Neural cell (in vitro differentiated cells): Measurements from ENCODE around the gene CEMIP. TPM values are rescaled to one million over a fixed set of nuclear protein-coding genes. Genes with fewer than 3 reads are reported as not detected.

Source experiments
- H2AFZ ChIP-seq: fragments of 200-600, 300-800 bp; sonication (generic), shearing (Covaris generic); 2 replicates; pipeline ENCODE4 v1.6.0; 2014; ENCODE audit warnings: low read depth, mild to moderate bottlenecking, antibody characterized with exemption, low read length, moderate library complexity
- H3F3A ChIP-seq: fragments of 200-600 bp; shearing (Covaris generic); 2 replicates; pipeline ENCODE4 v1.6.1; 2016; ENCODE audit warnings: mild to moderate bottlenecking, moderate library complexity, mixed read lengths, antibody characterized with exemption, low read length; ENCODE audit not compliant: insufficient read depth, poor library complexity, severe bottlenecking
- H3K27ac ChIP-seq: fragments of 200-600, 300-800 bp; sonication (generic), shearing (Covaris generic); 2 replicates; pipeline ENCODE4 v1.5.1; 2014; ENCODE audit warnings: mild to moderate bottlenecking, low read length, moderate library complexity
- H3K27me3 ChIP-seq: fragments of 300-800, 200-600 bp; sonication (generic), shearing (Covaris generic); 2 replicates; pipeline ENCODE4 v1.6.0; 2014; ENCODE audit warnings: mild to moderate bottlenecking, low read depth, low read length, moderate library complexity; ENCODE audit not compliant: insufficient read depth
- H3K36me3 ChIP-seq: fragments of 300-800, 200-600 bp; sonication (generic), shearing (Covaris generic); 2 replicates; pipeline ENCODE4 v1.5.1; 2014; ENCODE audit warnings: mild to moderate bottlenecking, antibody characterized with exemption, low read length, moderate library complexity; ENCODE audit not compliant: insufficient read depth
- H3K4me2 ChIP-seq: fragments of 300-800, 200-600 bp; sonication (generic), shearing (Covaris generic); 2 replicates; pipeline ENCODE4 v1.6.0; 2014; ENCODE audit warnings: mild to moderate bottlenecking, low read length
- H3K4me3 ChIP-seq: fragments of 300-800, 200-600 bp; sonication (generic), shearing (Covaris generic); 2 replicates; pipeline ENCODE4 v1.5.1; 2014; ENCODE audit warnings: mild to moderate bottlenecking, low read length, moderate library complexity
- H3K79me2 ChIP-seq: fragments of 200-600 bp; shearing (Covaris generic); replicated peaks from 2 replicates; pipeline ENCODE4 v1.6.0; 2014; ENCODE audit warnings: mild to moderate bottlenecking, low read length, moderate library complexity; ENCODE audit not compliant: insufficient read depth
- H3K9ac ChIP-seq: fragments of 300-800, 200-600 bp; sonication (generic), shearing (Covaris generic); 2 replicates; pipeline ENCODE4 v1.6.1; 2016; ENCODE audit warnings: mild to moderate bottlenecking, low read length, mixed read lengths
- H3K9me2 ChIP-seq: fragments of 200-600 bp; shearing (Covaris generic); 2 replicates; pipeline ENCODE4 v1.6.1; 2016; ENCODE audit warnings: mild to moderate bottlenecking, low read length, mixed read lengths; ENCODE audit not compliant: insufficient read depth
- H3K9me3 ChIP-seq: fragments of 200-600, 300-800 bp; sonication (generic), shearing (Covaris generic); 2 replicates; pipeline ENCODE4 v1.6.1; 2016; ENCODE audit warnings: mild to moderate bottlenecking, mixed run types, low read length, moderate library complexity, mixed read lengths
- H4K20me1 ChIP-seq: fragments of 200-600 bp; shearing (Covaris generic); 2 replicates; pipeline ENCODE4 v1.6.1; 2016; ENCODE audit warnings: mild to moderate bottlenecking, mixed run types; ENCODE audit not compliant: insufficient read depth
- EP300 ChIP-seq: fragments of 450-650 bp; conservative IDR thresholded peaks from 2 replicates; pipeline ENCODE4 v1.6.1; 2014; ENCODE audit warnings: antibody characterized with exemption, mild to moderate bottlenecking, moderate library complexity; ENCODE audit not compliant: poor library complexity, severe bottlenecking
- EZH2 ChIP-seq: fragments of 200-600, 300-800 bp; shearing (Covaris generic), sonication (generic); IDR thresholded peaks from 2 replicates; pipeline ENCODE4 v1.6.1; 2014; ENCODE audit warnings: antibody characterized with exemption, low read length, borderline replicate concordance, mild to moderate bottlenecking; ENCODE audit not compliant: insufficient read depth, poor library complexity, severe bottlenecking
- MXI1 ChIP-seq: fragments of 450-650 bp; conservative IDR thresholded peaks from 2 replicates; pipeline ENCODE4 v1.6.1; 2014; ENCODE audit warnings: antibody characterized with exemption, mild to moderate bottlenecking; ENCODE audit not compliant: poor library complexity, severe bottlenecking
- POLR2AphosphoS5 ChIP-seq: IDR thresholded peaks from 2 replicates; pipeline ENCODE4 v1.6.1; 2012
- RAD21 ChIP-seq: fragments of 450-650 bp; conservative IDR thresholded peaks from 2 replicates; pipeline ENCODE4 v1.6.1; 2014; ENCODE audit warnings: antibody characterized with exemption, mild to moderate bottlenecking, moderate library complexity
- SMC3 ChIP-seq: fragments of 450-650 bp; conservative IDR thresholded peaks from 2 replicates; pipeline ENCODE4 v1.6.1; 2014; ENCODE audit warnings: antibody characterized with exemption, mild to moderate bottlenecking, moderate library complexity; ENCODE audit not compliant: poor library complexity
- TAF1 ChIP-seq: IDR thresholded peaks from 2 replicates; pipeline ENCODE4 v1.6.1; 2012; ENCODE audit warnings: low read depth
- polyA plus RNA-seq: library from polyadenylated mRNA; depleted of rRNA; stranded (reverse); fragments of >200 nt; gene quantifications from 2 replicates; pipeline ENCODE4 v1.2.3, GENCODE V29; 2014
- TF ChIP-seq, protein P1 (sequence below): IDR thresholded peaks from 2 replicates; pipeline ENCODE4 v1.6.1; 2012; ENCODE audit warnings: borderline replicate concordance
- TF ChIP-seq, protein P2 (sequence below): fragments of 450-650 bp; IDR thresholded peaks from 2 replicates; pipeline ENCODE4 v1.5.1; 2014; ENCODE audit warnings: antibody characterized with exemption, mild to moderate bottlenecking, moderate library complexity; ENCODE audit not compliant: poor library complexity, severe bottlenecking

Gene CEMIP
- polyA plus RNA-seq, 1 donor from 2014 or later = 0.04 TPM

GRCh38 chr15:80769829-80770705 is 9.1 kb upstream of the CEMIP start:
- no peak overlapping the region for H3K9ac ChIP-seq
- no peaks in the 10 kb centered on the region for H4K20me1 ChIP-seq
- TF ChIP-seq EZH2 (no peak), TAF1 (no peak), POLR2AphosphoS5 (no peak), EP300 (no peak), RAD21 (no peak), SMC3 (no peak), MXI1 (no peak)
- TF ChIP-seq, protein P1, sequence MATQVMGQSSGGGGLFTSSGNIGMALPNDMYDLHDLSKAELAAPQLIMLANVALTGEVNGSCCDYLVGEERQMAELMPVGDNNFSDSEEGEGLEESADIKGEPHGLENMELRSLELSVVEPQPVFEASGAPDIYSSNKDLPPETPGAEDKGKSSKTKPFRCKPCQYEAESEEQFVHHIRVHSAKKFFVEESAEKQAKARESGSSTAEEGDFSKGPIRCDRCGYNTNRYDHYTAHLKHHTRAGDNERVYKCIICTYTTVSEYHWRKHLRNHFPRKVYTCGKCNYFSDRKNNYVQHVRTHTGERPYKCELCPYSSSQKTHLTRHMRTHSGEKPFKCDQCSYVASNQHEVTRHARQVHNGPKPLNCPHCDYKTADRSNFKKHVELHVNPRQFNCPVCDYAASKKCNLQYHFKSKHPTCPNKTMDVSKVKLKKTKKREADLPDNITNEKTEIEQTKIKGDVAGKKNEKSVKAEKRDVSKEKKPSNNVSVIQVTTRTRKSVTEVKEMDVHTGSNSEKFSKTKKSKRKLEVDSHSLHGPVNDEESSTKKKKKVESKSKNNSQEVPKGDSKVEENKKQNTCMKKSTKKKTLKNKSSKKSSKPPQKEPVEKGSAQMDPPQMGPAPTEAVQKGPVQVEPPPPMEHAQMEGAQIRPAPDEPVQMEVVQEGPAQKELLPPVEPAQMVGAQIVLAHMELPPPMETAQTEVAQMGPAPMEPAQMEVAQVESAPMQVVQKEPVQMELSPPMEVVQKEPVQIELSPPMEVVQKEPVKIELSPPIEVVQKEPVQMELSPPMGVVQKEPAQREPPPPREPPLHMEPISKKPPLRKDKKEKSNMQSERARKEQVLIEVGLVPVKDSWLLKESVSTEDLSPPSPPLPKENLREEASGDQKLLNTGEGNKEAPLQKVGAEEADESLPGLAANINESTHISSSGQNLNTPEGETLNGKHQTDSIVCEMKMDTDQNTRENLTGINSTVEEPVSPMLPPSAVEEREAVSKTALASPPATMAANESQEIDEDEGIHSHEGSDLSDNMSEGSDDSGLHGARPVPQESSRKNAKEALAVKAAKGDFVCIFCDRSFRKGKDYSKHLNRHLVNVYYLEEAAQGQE = no peak
- TF ChIP-seq, protein P2, sequence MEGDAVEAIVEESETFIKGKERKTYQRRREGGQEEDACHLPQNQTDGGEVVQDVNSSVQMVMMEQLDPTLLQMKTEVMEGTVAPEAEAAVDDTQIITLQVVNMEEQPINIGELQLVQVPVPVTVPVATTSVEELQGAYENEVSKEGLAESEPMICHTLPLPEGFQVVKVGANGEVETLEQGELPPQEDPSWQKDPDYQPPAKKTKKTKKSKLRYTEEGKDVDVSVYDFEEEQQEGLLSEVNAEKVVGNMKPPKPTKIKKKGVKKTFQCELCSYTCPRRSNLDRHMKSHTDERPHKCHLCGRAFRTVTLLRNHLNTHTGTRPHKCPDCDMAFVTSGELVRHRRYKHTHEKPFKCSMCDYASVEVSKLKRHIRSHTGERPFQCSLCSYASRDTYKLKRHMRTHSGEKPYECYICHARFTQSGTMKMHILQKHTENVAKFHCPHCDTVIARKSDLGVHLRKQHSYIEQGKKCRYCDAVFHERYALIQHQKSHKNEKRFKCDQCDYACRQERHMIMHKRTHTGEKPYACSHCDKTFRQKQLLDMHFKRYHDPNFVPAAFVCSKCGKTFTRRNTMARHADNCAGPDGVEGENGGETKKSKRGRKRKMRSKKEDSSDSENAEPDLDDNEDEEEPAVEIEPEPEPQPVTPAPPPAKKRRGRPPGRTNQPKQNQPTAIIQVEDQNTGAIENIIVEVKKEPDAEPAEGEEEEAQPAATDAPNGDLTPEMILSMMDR = no peak
- H3K79me2 ChIP-seq = no peaks in the 10 kb centered on the region
- H3K4me2 ChIP-seq = no peak overlapping the region
- no peaks in the 10 kb centered on the region for H3K9me3 ChIP-seq
- H3K4me3 ChIP-seq = no peak overlapping the region
- H3K27me3 ChIP-seq = no peaks in the 10 kb centered on the region
- H2AFZ ChIP-seq = no peak overlapping the region
- no peak overlapping the region for H3K27ac ChIP-seq
- H3K36me3 ChIP-seq = no peaks in the 10 kb centered on the region
- no peaks in the 10 kb centered on the region for H3K9me2 ChIP-seq
- no peaks in the 10 kb centered on the region for H3F3A ChIP-seq

DNA sequence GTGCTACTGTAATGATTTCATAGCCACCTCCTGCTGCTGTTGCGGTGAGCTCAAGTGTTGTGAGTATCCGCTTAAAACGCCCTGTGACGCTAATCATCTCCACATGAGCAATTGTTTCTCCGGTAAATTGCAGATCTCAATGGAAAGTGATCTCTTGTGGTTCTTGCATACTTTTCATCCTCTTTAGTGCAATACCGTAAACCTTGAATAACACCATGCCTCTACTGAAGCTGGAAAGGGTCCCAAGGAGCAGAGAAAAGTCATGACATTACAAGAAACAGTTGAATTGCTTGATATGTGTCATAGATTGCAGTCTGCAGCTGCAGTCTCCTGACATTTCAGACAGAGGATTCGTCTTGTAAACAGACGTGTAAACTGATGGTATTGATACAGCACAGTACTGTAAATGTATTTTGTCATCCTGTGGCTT is 6.0 kb upstream of the CEMIP start:
- Histone ChIP-seq H3K27me3 (peaks cover 4% of the 10 kb centered on the region), H3K9ac (no peak overlapping the region)
- TF ChIP-seq RAD21 = no peak
- TF ChIP-seq POLR2AphosphoS5 = peak; percentile 87
- peak; percentile 82 for TF ChIP-seq EP300

More for the DNA sequence above, 6.0 kb upstream of the CEMIP start:
- H3K4me2 ChIP-seq = peak overlapping the region; percentile 31
- no peaks in the 10 kb centered on the region for H3K9me3 ChIP-seq
- no peaks in the 10 kb centered on the region for H4K20me1 ChIP-seq
- H3K36me3 ChIP-seq = no peaks in the 10 kb centered on the region
- H3K9me2 ChIP-seq = no peaks in the 10 kb centered on the region
- H3F3A ChIP-seq = no peaks in the 10 kb centered on the region
- peak overlapping the region; percentile 46 for H3K4me3 ChIP-seq
- peak overlapping the region; percentile 25 for H3K27ac ChIP-seq
- H3K79me2 ChIP-seq = no peaks in the 10 kb centered on the region
- H2AFZ ChIP-seq = no peak overlapping the region
